HepG2 (cell line): ENCODE measurements around the gene CRTAC1. TPM values are rescaled to one million over a fixed set of nuclear protein-coding genes. Genes with fewer than 3 reads are reported as not detected.

Source experiments
- DDIT3 ChIP-seq: sonication (generic); formaldehyde crosslinking; IDR thresholded peaks from 2 replicates; pipeline ENCODE4 v1.4.0; 2020; ENCODE audit warnings: mild to moderate bottlenecking, missing genetic modification reagents
- EP300 ChIP-seq, 3 experiments: sonication (generic) in 1 of 3; formaldehyde crosslinking in 1 of 3; IDR thresholded peaks; 2 replicates each; pipeline versions ENCODE4 v1.5.1 to v1.6.1; 2011 to 2020; ENCODE audit warnings: low read depth in 2 of 3, low read length in 2 of 3, borderline replicate concordance in 1 of 3, improper control_type of control experiment in 1 of 3, mild to moderate bottlenecking in 1 of 3, missing genetic modification reagents in 1 of 3, moderate library complexity in 1 of 3
- PATZ1 ChIP-seq: sonication (generic); formaldehyde crosslinking; IDR thresholded peaks from 2 replicates; pipeline ENCODE4 v1.4.0; 2020; ENCODE audit warnings: missing genetic modification reagents
- RARG ChIP-seq: sonication (generic); formaldehyde crosslinking; IDR thresholded peaks from 2 replicates; pipeline ENCODE4 v1.4.0; 2020; ENCODE audit warnings: low read depth, mild to moderate bottlenecking, missing genetic modification reagents
- SAP130 ChIP-seq: IDR thresholded peaks from 2 replicates; pipeline ENCODE4 v1.6.1; 2016; ENCODE audit warnings: low read depth
- SMARCC2 ChIP-seq: fragments of 450-650 bp; IDR thresholded peaks from 2 replicates; pipeline ENCODE4 v1.6.1; 2017; ENCODE audit warnings: antibody characterized with exemption, mild to moderate bottlenecking
- TAF15 ChIP-seq: fragments of 200-400 bp; formaldehyde crosslinking; IDR thresholded peaks from one replicate; pipeline ENCODE4 v1.6.1; 2018; ENCODE audit warnings: mild to moderate bottlenecking, low read depth, low read length; ENCODE audit not compliant: poor library complexity, severe bottlenecking
- TEAD3 ChIP-seq: optimal IDR thresholded peaks from 2 replicates; pipeline ENCODE3; 2016; ENCODE audit warnings: borderline replicate concordance
- UBTF ChIP-seq: sonication (generic); formaldehyde crosslinking; IDR thresholded peaks from 2 replicates; pipeline ENCODE4 v1.4.0; 2020; ENCODE audit warnings: mild to moderate bottlenecking, missing genetic modification reagents
- USF2 ChIP-seq, 2 experiments: sonication (generic) in 1 of 2; formaldehyde crosslinking in 1 of 2; IDR thresholded peaks; 2 replicates each; pipeline versions ENCODE4 v1.5.1 to v1.6.1; 2011 to 2020; ENCODE audit warnings: borderline replicate concordance in 1 of 2, low read depth in 1 of 2, low read length in 1 of 2, mild to moderate bottlenecking in 1 of 2, missing genetic modification reagents in 1 of 2, moderate library complexity in 1 of 2
- ZNF18 ChIP-seq: sonication (generic); formaldehyde crosslinking; IDR thresholded peaks from 2 replicates; pipeline ENCODE4 v1.8.0; 2022; ENCODE audit warnings: mild to moderate bottlenecking, missing genetic modification reagents; ENCODE audit not compliant: insufficient replicate concordance
- ZNF331 ChIP-seq: sonication (generic); formaldehyde crosslinking; IDR thresholded peaks from 2 replicates; pipeline ENCODE4 v1.4.0; 2020; ENCODE audit warnings: missing genetic modification reagents
- ZNF382 ChIP-seq: sonication (generic); formaldehyde crosslinking; IDR thresholded peaks from 2 replicates; pipeline ENCODE4 v1.5.0; 2020; ENCODE audit warnings: missing genetic modification reagents, mild to moderate bottlenecking, borderline replicate concordance
- ZNF543 ChIP-seq: sonication (generic); formaldehyde crosslinking; IDR thresholded peaks from 2 replicates; pipeline ENCODE4 v1.4.0; 2020; ENCODE audit warnings: mild to moderate bottlenecking, missing genetic modification reagents
- ZNF652 ChIP-seq: IDR thresholded peaks from 2 replicates; pipeline ENCODE4 v1.6.1; 2016; ENCODE audit warnings: low read depth, borderline replicate concordance
- ZXDC ChIP-seq: sonication (generic); formaldehyde crosslinking; IDR thresholded peaks from 2 replicates; pipeline ENCODE4 v1.5.0; 2020; ENCODE audit warnings: mild to moderate bottlenecking, missing genetic modification reagents
- polyA plus RNA-seq, 8 experiments: library from polyadenylated mRNA; depleted of rRNA in 3 of 8; stranded (reverse) in 7 of 8; unstranded in 1 of 8; fragments of >200 nt; fragmentation: Illumina TruSeq in 4 of 8; extraction: Trizol in 4 of 8; gene quantifications; 2 replicates each; pipeline versions ENCODE4 v1.2.1 to v1.2.3, GENCODE V29; 2011 to 2016; ENCODE audit warnings: low read depth in 4 of 8, missing spikeins in 1 of 8, mixed read lengths in 1 of 8; ENCODE audit not compliant: insufficient read depth in 1 of 8
- total RNA-seq, 5 experiments: library from RNA; depleted of rRNA; stranded (reverse); fragments of >200 nt; fragmentation: Illumina TruSeq; extraction: Trizol; gene quantifications; 2 replicates each; pipeline ENCODE4 v1.2.3, GENCODE V29; 2016; ENCODE audit warnings: low read depth in 1 of 5

The CRTAC1 gene
- total and polyA plus RNA-seq, 2 of the 13 experiments (the other 11 are each of a cell fraction or from before 2014, with no cell fraction given) = not detected

GRCh38 chr10:98055841-98056516 is 25.6 kb upstream of the CRTAC1 start (continued):
- TF ChIP-seq ZNF18 = no peak
- TF ChIP-seq ZNF543 (CRISPR knock-in tag) = no peak
- TF ChIP-seq UBTF (CRISPR knock-in tag) = no peak
- no peak for TF ChIP-seq RARG
- no peak for TF ChIP-seq SAP130 (CRISPR knock-in tag)
- TF ChIP-seq EP300 (IDR thresholded peaks at IDR 0.05; ENCODE audit: low read depth in 2 of 2, low read length in 2 of 2) = no peak
- no peak for TF ChIP-seq EP300 (CRISPR knock-in tag; IDR thresholded peaks at IDR 0.05; ENCODE audit: borderline replicate concordance)
- no peak for TF ChIP-seq TAF15
- TF ChIP-seq TEAD3 (CRISPR knock-in tag) = no peak
- no peak for TF ChIP-seq ZXDC
- TF ChIP-seq ZNF652 (CRISPR knock-in tag) = no peak
- TF ChIP-seq ZNF382 (CRISPR knock-in tag) = no peak
- TF ChIP-seq USF2 (IDR thresholded peaks at IDR 0.05; ENCODE audit: low read depth, low read length) = no peak
- TF ChIP-seq USF2 (CRISPR knock-in tag; IDR thresholded peaks at IDR 0.05; ENCODE audit: borderline replicate concordance) = no peak
- TF ChIP-seq DDIT3 (CRISPR knock-in tag) = no peak
- TF ChIP-seq PATZ1 = no peak
- TF ChIP-seq SMARCC2 = no peak
- TF ChIP-seq ZNF331 (CRISPR knock-in tag) = no peak
